ENCODE measurements around the gene BRICD5.

BRICD5 gene

GRCh38 chr16:2166263-2167067, 44.2 kb downstream of the BRICD5 start:
- Histone ChIP-seq H2BK5ac (ENCODE audit: low read depth, low read length, poor library complexity) (no peak overlapping the region), H3K36me3 (ENCODE audit: control insufficient read depth in 1 of 2, insufficient read depth in 2 of 2, low read length in 2 of 2) (peaks cover 58 to 67% of the 10 kb centered on the region in 2 experiments), H3K23ac (ENCODE audit: low read length) (no peak overlapping the region), H2AK5ac (ENCODE audit: low read length) (no peak overlapping the region), H3K4me2 (ENCODE audit: low read length) (no peak overlapping the region), H3K79me1 (ENCODE audit: low read length) (no peaks in the 10 kb centered on the region), H4K8ac (ENCODE audit: low read depth, low read length) (no peak overlapping the region), H3K9ac (ENCODE audit: low read length) (no peak overlapping the region), H3K18ac (ENCODE audit: low read length) (no peak overlapping the region), H3K27ac (ENCODE audit: low read depth, low read length) (no peak overlapping the region), H3K4me3 (ENCODE audit: low read depth, low read length) (no peak overlapping the region), H2BK120ac (ENCODE audit: insufficient read depth, low read length, poor library complexity) (no peak overlapping the region), H4K91ac (ENCODE audit: low read depth, low read length) (no peak overlapping the region), H3K79me2 (ENCODE audit: control insufficient read depth, insufficient read depth, low read length, poor library complexity) (peaks cover 2% of the 10 kb centered on the region), H3K9me3 (ENCODE audit: insufficient read depth, low read depth, low read length) (peaks cover 7% of the 10 kb centered on the region), H3K4me1 (ENCODE audit: control insufficient read depth in 1 of 2, insufficient read depth in 2 of 2, low read length in 2 of 2) (peaks cover 2 to 4% of the 10 kb centered on the region in 2 experiments), H2BK12ac (ENCODE audit: low read length) (no peak overlapping the region), H2AFZ (ENCODE audit: insufficient read depth, low read length, poor library complexity) (no peak overlapping the region), H4K12ac (ENCODE audit: low read depth, low read length) (no peak overlapping the region), H3K14ac (ENCODE audit: low read length) (no peak overlapping the region), H3K4ac (ENCODE audit: low read depth, low read length) (no peak overlapping the region), H3K27me3 (ENCODE audit: insufficient read depth, low read length) (no peaks in the 10 kb centered on the region)
- no peak for DNase-seq
- WGBS (ENCODE audit: extremely low coverage, insufficient coverage, insufficient read length) = no CpG with 5 or more reads among the region's 17 CpGs

GRCh38 chr16:2165861-2166260, 44.8 kb downstream of the BRICD5 start:
- Histone ChIP-seq H2AFZ (ENCODE audit: insufficient read depth, low read length, poor library complexity) (no peak overlapping the region), H3K4me1 (ENCODE audit: control insufficient read depth in 1 of 2, insufficient read depth in 2 of 2, low read length in 2 of 2) (peaks cover 2 to 4% of the 10 kb centered on the region in 2 experiments), H3K9ac (ENCODE audit: low read length) (no peak overlapping the region), H2AK5ac (ENCODE audit: low read length) (no peak overlapping the region), H3K18ac (ENCODE audit: low read length) (peak overlapping the region; percentile 1), H2BK5ac (ENCODE audit: low read depth, low read length, poor library complexity) (no peak overlapping the region), H3K27me3 (ENCODE audit: insufficient read depth, low read length) (no peaks in the 10 kb centered on the region), H4K8ac (ENCODE audit: low read depth, low read length) (no peak overlapping the region), H2BK12ac (ENCODE audit: low read length) (no peak overlapping the region), H2BK120ac (ENCODE audit: insufficient read depth, low read length, poor library complexity) (no peak overlapping the region), H3K14ac (ENCODE audit: low read length) (no peak overlapping the region), H4K91ac (ENCODE audit: low read depth, low read length) (no peak overlapping the region), H3K23ac (ENCODE audit: low read length) (no peak overlapping the region), H3K4me2 (ENCODE audit: low read length) (no peak overlapping the region), H3K36me3 (ENCODE audit: control insufficient read depth in 1 of 2, insufficient read depth in 2 of 2, low read length in 2 of 2) (peaks cover 52 to 61% of the 10 kb centered on the region in 2 experiments), H3K4me3 (ENCODE audit: low read depth, low read length) (no peak overlapping the region), H3K27ac (ENCODE audit: low read depth, low read length) (no peak overlapping the region), H4K12ac (ENCODE audit: low read depth, low read length) (no peak overlapping the region), H3K4ac (ENCODE audit: low read depth, low read length) (no peak overlapping the region), H3K79me1 (ENCODE audit: low read length) (no peaks in the 10 kb centered on the region), H3K79me2 (ENCODE audit: control insufficient read depth, insufficient read depth, low read length, poor library complexity) (peaks cover 4% of the 10 kb centered on the region), H3K9me3 (ENCODE audit: insufficient read depth, low read depth, low read length) (peaks cover 7% of the 10 kb centered on the region)
- no peak for DNase-seq
- no CpG with 5 or more reads among the region's 12 CpGs for WGBS (ENCODE audit: extremely low coverage, insufficient coverage, insufficient read length)

- Histone ChIP-seq H3K27ac (ENCODE audit: low read depth, low read length) (no peak overlapping the region), H2BK120ac (ENCODE audit: insufficient read depth, low read length, poor library complexity) (no peak overlapping the region), H3K4me3 (ENCODE audit: low read depth, low read length) (no peak overlapping the region), H3K4me2 (ENCODE audit: low read length) (no peak overlapping the region), H3K36me3 (ENCODE audit: control insufficient read depth in 1 of 2, insufficient read depth in 2 of 2, low read length in 2 of 2) (peaks cover 29 to 43% of the 10 kb centered on the region in 2 experiments), H3K4ac (ENCODE audit: low read depth, low read length) (no peak overlapping the region), H3K14ac (ENCODE audit: low read length) (no peak overlapping the region), H3K9ac (ENCODE audit: low read length) (no peak overlapping the region), H3K9me3 (ENCODE audit: insufficient read depth, low read depth, low read length) (peaks cover 7% of the 10 kb centered on the region), H2BK12ac (ENCODE audit: low read length) (no peak overlapping the region), H3K27me3 (ENCODE audit: insufficient read depth, low read length) (no peaks in the 10 kb centered on the region), H3K79me2 (ENCODE audit: control insufficient read depth, insufficient read depth, low read length, poor library complexity) (peaks cover 18% of the 10 kb centered on the region), H3K23ac (ENCODE audit: low read length) (no peak overlapping the region), H3K79me1 (ENCODE audit: low read length) (no peaks in the 10 kb centered on the region), H2AK5ac (ENCODE audit: low read length) (no peak overlapping the region), H4K91ac (ENCODE audit: low read depth, low read length) (no peak overlapping the region), H2AFZ (ENCODE audit: insufficient read depth, low read length, poor library complexity) (no peak overlapping the region), H3K4me1 (ENCODE audit: control insufficient read depth in 1 of 2, insufficient read depth in 2 of 2, low read length in 2 of 2) (peaks cover 2 to 4% of the 10 kb centered on the region in 2 experiments), H4K12ac (ENCODE audit: low read depth, low read length) (no peak overlapping the region), H3K18ac (ENCODE audit: low read length) (peak overlapping the region; percentile 30), H2BK5ac (ENCODE audit: low read depth, low read length, poor library complexity) (no peak overlapping the region), H4K8ac (ENCODE audit: low read depth, low read length) (no peak overlapping the region)
- no peak for DNase-seq
- WGBS (ENCODE audit: extremely low coverage, insufficient coverage, insufficient read length) = no CpG with 5 or more reads among the region's 26 CpGs
These were observed 47.3 kb downstream of the BRICD5 start for GRCh38 chr16:2163211-2163881.

GRCh38 chr16:2162676-2163118, 48.0 kb downstream of the BRICD5 start:
- H4K8ac ChIP-seq (ENCODE audit: low read depth, low read length) = no peak overlapping the region
- H3K4me1 ChIP-seq (ENCODE audit: control insufficient read depth in 1 of 2, insufficient read depth in 2 of 2, low read length in 2 of 2) = peaks cover 2 to 4% of the 10 kb centered on the region in 2 experiments
- peaks cover 24% of the 10 kb centered on the region for H3K79me2 ChIP-seq (ENCODE audit: control insufficient read depth, insufficient read depth, low read length, poor library complexity)
- no peak overlapping the region for H2AK5ac ChIP-seq (ENCODE audit: low read length)
- no peak overlapping the region for H2BK120ac ChIP-seq (ENCODE audit: insufficient read depth, low read length, poor library complexity)
- no peak overlapping the region for H4K91ac ChIP-seq (ENCODE audit: low read depth, low read length)
- H3K18ac ChIP-seq (ENCODE audit: low read length) = peak overlapping the region; percentile 12
- no peak overlapping the region for H2AFZ ChIP-seq (ENCODE audit: insufficient read depth, low read length, poor library complexity)
- H3K27ac ChIP-seq (ENCODE audit: low read depth, low read length) = no peak overlapping the region
- DNase-seq = no peak
- no peak overlapping the region for H2BK5ac ChIP-seq (ENCODE audit: low read depth, low read length, poor library complexity)
- no peak overlapping the region for H4K12ac ChIP-seq (ENCODE audit: low read depth, low read length)
- no peaks in the 10 kb centered on the region for H3K79me1 ChIP-seq (ENCODE audit: low read length)
- H3K14ac ChIP-seq (ENCODE audit: low read length) = no peak overlapping the region
- no peak overlapping the region for H2BK12ac ChIP-seq (ENCODE audit: low read length)
- H3K36me3 ChIP-seq (ENCODE audit: control insufficient read depth in 1 of 2, insufficient read depth in 2 of 2, low read length in 2 of 2) = peaks cover 27 to 36% of the 10 kb centered on the region in 2 experiments
- H3K4me3 ChIP-seq (ENCODE audit: low read depth, low read length) = peak overlapping the region; percentile 0
- H3K9ac ChIP-seq (ENCODE audit: low read length) = no peak overlapping the region
- peaks cover 7% of the 10 kb centered on the region for H3K9me3 ChIP-seq (ENCODE audit: insufficient read depth, low read depth, low read length)
- H3K27me3 ChIP-seq (ENCODE audit: insufficient read depth, low read length) = no peaks in the 10 kb centered on the region
- H3K23ac ChIP-seq (ENCODE audit: low read length) = no peak overlapping the region
- WGBS (ENCODE audit: extremely low coverage, insufficient coverage, insufficient read length) = no CpG with 5 or more reads among the region's 13 CpGs
- H3K4ac ChIP-seq (ENCODE audit: low read depth, low read length) = no peak overlapping the region
- H3K4me2 ChIP-seq (ENCODE audit: low read length) = no peak overlapping the region
